Loucy (cell line): ENCODE measurements around the gene ATRIP.

ENCODE experiments used
- H2AFZ ChIP-seq: fragments of 200-600 bp; sonication (generic); 2 replicates; pipeline ENCODE4 v1.6.0; 2016; ENCODE audit warnings: antibody characterized with exemption, mild to moderate bottlenecking, low read length, moderate library complexity
- H3F3A ChIP-seq: fragments of 200-600 bp; 2 replicates; pipeline ENCODE4 v1.6.0; 2016; ENCODE audit warnings: antibody characterized with exemption, low read depth, mild to moderate bottlenecking
- H3K27me3 ChIP-seq: fragments of 200-600 bp; sonication (generic); 2 replicates; pipeline ENCODE4 v1.6.1; 2014; ENCODE audit warnings: low read length, mild to moderate bottlenecking; ENCODE audit not compliant: insufficient read depth, poor library complexity, severe bottlenecking
- H3K36me3 ChIP-seq: fragments of 200-600 bp; sonication (generic); 2 replicates; pipeline ENCODE4 v1.6.1; 2016; ENCODE audit warnings: low read length; ENCODE audit not compliant: insufficient read depth
- H3K4me1 ChIP-seq: fragments of 200-600 bp; sonication (generic); 2 replicates; pipeline ENCODE4 v1.5.1; 2014; ENCODE audit warnings: low read length, mild to moderate bottlenecking; ENCODE audit not compliant: insufficient read depth, poor library complexity, severe bottlenecking
- H3K4me2 ChIP-seq: fragments of 200-600 bp; sonication (generic); 2 replicates; pipeline ENCODE4 v1.6.0; 2014; ENCODE audit warnings: antibody characterized with exemption, low read length, low read depth, mild to moderate bottlenecking; ENCODE audit not compliant: poor library complexity, severe bottlenecking
- H3K4me3 ChIP-seq: fragments of 200-600 bp; sonication (generic); 2 replicates; pipeline ENCODE4 v1.5.1; 2014; ENCODE audit warnings: low read length, mild to moderate bottlenecking, mixed read lengths; ENCODE audit not compliant: poor library complexity, severe bottlenecking
- H3K79me2 ChIP-seq: fragments of 200-600 bp; sonication (generic); 2 replicates; pipeline ENCODE4 v1.6.1; 2014; ENCODE audit warnings: low read length; ENCODE audit not compliant: insufficient read depth
- H3K9ac ChIP-seq: fragments of 200-600 bp; sonication (generic); 2 replicates; pipeline ENCODE4 v1.6.0; 2014; ENCODE audit warnings: mild to moderate bottlenecking, low read depth, low read length, moderate library complexity; ENCODE audit not compliant: poor library complexity, severe bottlenecking
- H3K9me2 ChIP-seq: fragments of 200-600 bp; sonication (generic); replicated peaks from 2 replicates; pipeline ENCODE4 v1.6.1; 2016; ENCODE audit warnings: low read depth, low read length, mixed read lengths
- H3K9me3 ChIP-seq: fragments of 200-600 bp; sonication (generic); 2 replicates; pipeline ENCODE4 v1.6.1; 2014; ENCODE audit warnings: mild to moderate bottlenecking, antibody characterized with exemption, low read length, low read depth; ENCODE audit not compliant: insufficient read depth
- H4K20me1 ChIP-seq: fragments of 200-600 bp; sonication (generic); 2 replicates; pipeline ENCODE4 v1.6.0; 2014; ENCODE audit warnings: antibody characterized with exemption, low read length, mild to moderate bottlenecking; ENCODE audit not compliant: insufficient read depth, poor library complexity, severe bottlenecking
- EZH2phosphoT487 ChIP-seq: fragments of 200-600 bp; IDR thresholded peaks from 2 replicates; pipeline ENCODE4 v1.6.1; 2018; ENCODE audit warnings: antibody characterized with exemption, mild to moderate bottlenecking, moderate library complexity, borderline replicate concordance
- TF ChIP-seq, protein P1 (sequence below): fragments of 200-600 bp; sonication (generic); conservative IDR thresholded peaks from 2 replicates; pipeline ENCODE4 v1.5.1; 2014; ENCODE audit warnings: mild to moderate bottlenecking, antibody characterized with exemption, low read length

Gene ATRIP

GRCh38 chr3:48469046-48469915 is 22.7 kb downstream of the ATRIP start:
- Histone ChIP-seq H3F3A (no peaks in the 10 kb centered on the region), H3K9me2 (no peaks in the 10 kb centered on the region), H2AFZ (no peak overlapping the region), H3K79me2 (peaks cover 65% of the 10 kb centered on the region), H3K9me3 (no peaks in the 10 kb centered on the region), H3K27me3 (no peaks in the 10 kb centered on the region), H3K4me3 (no peak overlapping the region), H3K4me1 (peaks cover 51% of the 10 kb centered on the region), H3K36me3 (peaks cover 9% of the 10 kb centered on the region; the same call in 1 of the 2 replicates), H4K20me1 (peaks cover 16% of the 10 kb centered on the region), H3K4me2 (peak overlapping the region; percentile 59), H3K9ac (peak overlapping the region; percentile 50)
- no peak for TF ChIP-seq EZH2phosphoT487
- TF ChIP-seq, protein P1, sequence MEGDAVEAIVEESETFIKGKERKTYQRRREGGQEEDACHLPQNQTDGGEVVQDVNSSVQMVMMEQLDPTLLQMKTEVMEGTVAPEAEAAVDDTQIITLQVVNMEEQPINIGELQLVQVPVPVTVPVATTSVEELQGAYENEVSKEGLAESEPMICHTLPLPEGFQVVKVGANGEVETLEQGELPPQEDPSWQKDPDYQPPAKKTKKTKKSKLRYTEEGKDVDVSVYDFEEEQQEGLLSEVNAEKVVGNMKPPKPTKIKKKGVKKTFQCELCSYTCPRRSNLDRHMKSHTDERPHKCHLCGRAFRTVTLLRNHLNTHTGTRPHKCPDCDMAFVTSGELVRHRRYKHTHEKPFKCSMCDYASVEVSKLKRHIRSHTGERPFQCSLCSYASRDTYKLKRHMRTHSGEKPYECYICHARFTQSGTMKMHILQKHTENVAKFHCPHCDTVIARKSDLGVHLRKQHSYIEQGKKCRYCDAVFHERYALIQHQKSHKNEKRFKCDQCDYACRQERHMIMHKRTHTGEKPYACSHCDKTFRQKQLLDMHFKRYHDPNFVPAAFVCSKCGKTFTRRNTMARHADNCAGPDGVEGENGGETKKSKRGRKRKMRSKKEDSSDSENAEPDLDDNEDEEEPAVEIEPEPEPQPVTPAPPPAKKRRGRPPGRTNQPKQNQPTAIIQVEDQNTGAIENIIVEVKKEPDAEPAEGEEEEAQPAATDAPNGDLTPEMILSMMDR, result no peak

- H4K20me1 ChIP-seq, result peaks cover 16% of the 10 kb centered on the region
- H3K27me3 ChIP-seq, result no peaks in the 10 kb centered on the region
- H3K4me3 ChIP-seq, result peak overlapping the region; percentile 16
- peaks cover 9% of the 10 kb centered on the region; the same call in 1 of the 2 replicates for H3K36me3 ChIP-seq
- H3K4me2 ChIP-seq, result peak overlapping the region; percentile 59
- H2AFZ ChIP-seq, result no peak overlapping the region
- H3K9me3 ChIP-seq, result no peaks in the 10 kb centered on the region
- no peaks in the 10 kb centered on the region for H3K9me2 ChIP-seq
- peaks cover 51% of the 10 kb centered on the region for H3K4me1 ChIP-seq
- H3K9ac ChIP-seq, result peak overlapping the region; percentile 50
- H3F3A ChIP-seq, result no peaks in the 10 kb centered on the region
- H3K79me2 ChIP-seq, result peaks cover 65% of the 10 kb centered on the region
- no peak for TF ChIP-seq EZH2phosphoT487
- TF ChIP-seq, protein P1, result no peak
Observed at GRCh38 chr3:48470286-48470685, 23.7 kb downstream of the ATRIP start.

- H3K79me2 ChIP-seq, result peaks cover 50% of the 10 kb centered on the region
- no peaks in the 10 kb centered on the region for H3K9me3 ChIP-seq
- H3K36me3 ChIP-seq, result peaks cover 7% of the 10 kb centered on the region; the same call in 1 of the 2 replicates
- peak overlapping the region; percentile 97 for H2AFZ ChIP-seq
- peak overlapping the region; percentile 74 for H3K9ac ChIP-seq
- peak overlapping the region; percentile 73 for H3K4me3 ChIP-seq
- H3K27me3 ChIP-seq, result no peaks in the 10 kb centered on the region
- H3K4me2 ChIP-seq, result peak overlapping the region; percentile 66
- no peaks in the 10 kb centered on the region for H3K9me2 ChIP-seq
- TF ChIP-seq, protein P1, result no peak
- TF ChIP-seq EZH2phosphoT487, result no peak
- H3K4me1 ChIP-seq, result peaks cover 34% of the 10 kb centered on the region
- no peaks in the 10 kb centered on the region for H3F3A ChIP-seq
- H4K20me1 ChIP-seq, result peaks cover 11% of the 10 kb centered on the region
Observed at GRCh38 chr3:48472673-48472922, 26.1 kb downstream of the ATRIP start.
